ENCODE results near the gene GCH1.

The GCH1 gene

GRCh38 chr14:54797556-54797955 lies 105.1 kb downstream of the GCH1 start:
- no peak for DNase-seq (ENCODE audit: low spot score)

GRCh38 chr14:54796961-54797360 lies 105.7 kb downstream of the GCH1 start:
- no peak for DNase-seq (ENCODE audit: low spot score)

- DNase-seq (ENCODE audit: low spot score) = no peak
These were observed 107.8 kb downstream of the GCH1 start for GRCh38 chr14:54794796-54795195.

GRCh38 chr14:54794159-54794558 lies 108.5 kb downstream of the GCH1 start:
- DNase-seq (ENCODE audit: low spot score) = no peak

GRCh38 chr14:54792288-54792687 lies 110.3 kb downstream of the GCH1 start:
- no peak for DNase-seq (ENCODE audit: low spot score)

Data from putamen (tissue), 1 donor.